Measurements from ENCODE around the gene NTN1. TPM values are rescaled to one million over a fixed set of nuclear protein-coding genes. Genes with fewer than 3 reads are reported as not detected.
A peak's percentile ranks its signal among the peaks of the same experiment; 100 is the strongest.

The NTN1 gene
- polyA plus RNA-seq, 3 donors, result 0.03 to 0.04 TPM; not detected in 1

DNA sequence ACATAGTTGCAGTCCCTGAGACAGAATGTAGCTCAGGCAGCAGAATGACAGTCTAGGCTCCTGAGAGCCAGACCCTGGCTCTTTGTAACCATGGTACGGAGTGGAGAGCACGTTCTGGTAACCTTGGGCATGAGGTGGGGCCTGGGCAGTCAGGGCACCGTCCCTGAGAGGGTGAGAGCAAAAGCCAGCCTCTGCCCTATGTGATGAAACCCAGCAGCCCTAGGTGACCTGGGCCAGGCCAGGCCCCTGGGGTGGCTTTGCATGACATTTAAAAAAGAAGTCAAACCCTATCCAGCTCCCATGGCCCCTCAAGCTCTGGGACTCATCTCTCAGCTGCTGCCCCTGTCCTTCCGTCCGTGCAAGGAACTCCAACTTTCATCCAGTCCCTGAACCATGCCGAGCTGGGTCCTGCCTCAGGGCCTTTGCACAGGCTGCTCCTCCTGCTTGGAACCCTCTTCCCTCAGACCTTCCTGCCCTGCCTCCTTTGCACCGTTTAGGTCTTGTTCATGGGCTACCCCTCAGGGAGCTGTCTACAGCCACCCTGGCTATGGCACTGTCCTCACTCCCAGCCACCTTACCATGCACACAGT lies 188.6 kb downstream of the NTN1 start:
- Histone ChIP-seq H3K4me1 (ENCODE audit: control insufficient read depth in 1 of 2, insufficient read depth in 2 of 2, low read length in 2 of 2) (peaks cover 9 to 10% of the 10 kb centered on the region in 2 donors), H3K27ac (ENCODE audit: low read depth in 1 of 2, low read length in 2 of 2) (no peak overlapping the region), H3K9ac (ENCODE audit: insufficient read depth, low read length, poor library complexity, severe bottlenecking) (no peak overlapping the region), H3K4me2 (replicated peaks; ENCODE audit: extremely low read depth, low read length, poor library complexity, severe bottlenecking) (no peak overlapping the region), H3K36me3 (replicated peaks in 1 of 2; ENCODE audit: control insufficient read depth in 1 of 2, insufficient read depth in 2 of 2, low read length in 2 of 2) (no peaks in the 10 kb centered on the region), H2AFZ (ENCODE audit: insufficient read depth, low read depth, low read length, poor library complexity, severe bottlenecking) (no peak overlapping the region), H3K79me2 (ENCODE audit: insufficient read depth, low read length) (no peaks in the 10 kb centered on the region), H3K4me3 (replicated peaks in 1 of 3; ENCODE audit: low read depth in 2 of 3, low read length in 3 of 3) (no peak overlapping the region), H3K27me3 (ENCODE audit: control insufficient read depth in 2 of 2, insufficient read depth in 2 of 2, low read length in 2 of 2) (no peaks in the 10 kb centered on the region), H3K9me3 (replicated peaks in 1 of 2; ENCODE audit: control insufficient read depth in 1 of 2, insufficient read depth in 1 of 2, low read length in 2 of 2) (no peaks in the 10 kb centered on the region), H4K20me1 (ENCODE audit: insufficient read depth, low read length) (no peaks in the 10 kb centered on the region)
- TF ChIP-seq, protein P1, sequence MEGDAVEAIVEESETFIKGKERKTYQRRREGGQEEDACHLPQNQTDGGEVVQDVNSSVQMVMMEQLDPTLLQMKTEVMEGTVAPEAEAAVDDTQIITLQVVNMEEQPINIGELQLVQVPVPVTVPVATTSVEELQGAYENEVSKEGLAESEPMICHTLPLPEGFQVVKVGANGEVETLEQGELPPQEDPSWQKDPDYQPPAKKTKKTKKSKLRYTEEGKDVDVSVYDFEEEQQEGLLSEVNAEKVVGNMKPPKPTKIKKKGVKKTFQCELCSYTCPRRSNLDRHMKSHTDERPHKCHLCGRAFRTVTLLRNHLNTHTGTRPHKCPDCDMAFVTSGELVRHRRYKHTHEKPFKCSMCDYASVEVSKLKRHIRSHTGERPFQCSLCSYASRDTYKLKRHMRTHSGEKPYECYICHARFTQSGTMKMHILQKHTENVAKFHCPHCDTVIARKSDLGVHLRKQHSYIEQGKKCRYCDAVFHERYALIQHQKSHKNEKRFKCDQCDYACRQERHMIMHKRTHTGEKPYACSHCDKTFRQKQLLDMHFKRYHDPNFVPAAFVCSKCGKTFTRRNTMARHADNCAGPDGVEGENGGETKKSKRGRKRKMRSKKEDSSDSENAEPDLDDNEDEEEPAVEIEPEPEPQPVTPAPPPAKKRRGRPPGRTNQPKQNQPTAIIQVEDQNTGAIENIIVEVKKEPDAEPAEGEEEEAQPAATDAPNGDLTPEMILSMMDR (IDR thresholded peaks at IDR 0.05), result no peak
- Mint-ChIP-seq H3K27ac (no peak overlapping the region), H3K4me3 (no peak overlapping the region), H3K9me3 (peaks cover 0 to 6% (median 0%) of the 10 kb centered on the region in 7 donors), H3K36me3 (no peaks in the 10 kb centered on the region), H3K4me1 (peaks cover 8% of the 10 kb centered on the region), H3K27me3 (ENCODE audit: low read depth in 3 of 3) (peaks cover 1 to 5% (median 2%) of the 10 kb centered on the region in 3 donors)
- DNase-seq, result no peak
- WGBS (ENCODE audit: insufficient coverage), result 87% methylated on average over 7 of the region's 7 CpGs
- intact Hi-C loops (cut with micrococcal nuclease), result no loop called here

DNA sequence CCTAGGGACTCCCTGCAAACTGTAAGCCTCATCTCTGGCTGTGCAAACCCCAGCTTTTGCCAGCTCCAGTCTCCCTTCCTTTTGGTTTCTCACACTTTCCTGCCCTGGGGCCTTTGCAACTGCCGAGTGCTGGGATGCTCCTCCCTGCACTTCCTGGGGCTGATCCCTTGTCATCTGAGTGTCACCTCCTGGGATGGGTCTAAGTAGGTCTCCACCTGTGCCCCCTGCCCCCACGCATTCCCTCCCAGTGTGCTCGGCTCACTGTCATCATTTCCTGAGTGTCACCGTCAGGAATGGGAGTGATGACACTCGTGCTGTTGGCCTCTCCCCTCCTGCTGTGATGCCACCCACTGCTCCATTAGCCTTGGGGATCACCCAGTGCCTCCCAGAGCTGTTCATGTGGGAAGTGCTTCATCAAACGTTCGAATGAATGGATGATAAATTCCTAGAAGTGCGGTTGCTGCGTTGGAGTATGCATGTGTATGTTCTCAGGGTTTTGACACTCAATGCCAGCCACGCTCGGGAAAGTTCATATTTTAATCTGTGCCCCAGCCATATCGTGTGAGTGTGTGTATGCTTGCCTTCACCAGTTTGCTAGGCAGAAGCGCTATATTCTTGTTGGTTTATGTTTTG lies 189.9 kb downstream of the NTN1 start:
- Histone ChIP-seq H4K20me1 (ENCODE audit: insufficient read depth, low read length) (no peaks in the 10 kb centered on the region), H3K36me3 (replicated peaks in 1 of 2; ENCODE audit: control insufficient read depth in 1 of 2, insufficient read depth in 2 of 2, low read length in 2 of 2) (no peaks in the 10 kb centered on the region), H3K9ac (ENCODE audit: insufficient read depth, low read length, poor library complexity, severe bottlenecking) (no peak overlapping the region), H3K79me2 (ENCODE audit: insufficient read depth, low read length) (no peaks in the 10 kb centered on the region), H3K4me2 (replicated peaks; ENCODE audit: extremely low read depth, low read length, poor library complexity, severe bottlenecking) (no peak overlapping the region), H3K4me1 (ENCODE audit: control insufficient read depth in 1 of 2, insufficient read depth in 2 of 2, low read length in 2 of 2) (no peaks in the 10 kb centered on the region), H3K27ac (ENCODE audit: low read depth in 1 of 2, low read length in 2 of 2) (no peak overlapping the region), H3K27me3 (ENCODE audit: control insufficient read depth in 2 of 2, insufficient read depth in 2 of 2, low read length in 2 of 2) (no peaks in the 10 kb centered on the region), H2AFZ (ENCODE audit: insufficient read depth, low read depth, low read length, poor library complexity, severe bottlenecking) (no peak overlapping the region), H3K4me3 (replicated peaks in 1 of 3; ENCODE audit: low read depth in 2 of 3, low read length in 3 of 3) (no peak overlapping the region), H3K9me3 (replicated peaks in 1 of 2; ENCODE audit: control insufficient read depth in 1 of 2, insufficient read depth in 1 of 2, low read length in 2 of 2) (peaks cover 6 to 11% of the 10 kb centered on the region in 2 donors)
- no peak overlapping the region for H3K4me3 Mint-ChIP-seq
- intact Hi-C loops (cut with micrococcal nuclease), result no loop called here
- TF ChIP-seq, protein P1 (IDR thresholded peaks at IDR 0.05), result no peak
- WGBS (ENCODE audit: insufficient coverage), result 68% methylated on average over 11 of the region's 13 CpGs
- peak overlapping the region in 1 of 7 donors; percentile 15 for H3K27ac Mint-ChIP-seq
- no peak for DNase-seq
- no peaks in the 10 kb centered on the region for H3K4me1 Mint-ChIP-seq
- peaks cover 9 to 16% (median 12%) of the 10 kb centered on the region in 7 donors for H3K9me3 Mint-ChIP-seq
- peaks cover 1 to 5% (median 2%) of the 10 kb centered on the region in 3 donors for H3K27me3 Mint-ChIP-seq (ENCODE audit: low read depth in 3 of 3)
- H3K36me3 Mint-ChIP-seq, result no peaks in the 10 kb centered on the region
